Ramos (cell line): ENCODE measurements around the gene TREM1.

Experiments used
- in situ Hi-C: fragments of 300-500 bp; cut with MboI; formaldehyde crosslinking; loops from one replicate; pipeline ENCODE4 v1.14.3; 2022; ENCODE audit warnings: low sequenced_read_pairs; ENCODE audit not compliant: unreplicated experiment

The TREM1 gene

GRCh38 chr6:41286544-41287346 is at the start of gene TREM1:
TSS of gene TREM1 (minus strand) at chr6:41286682. CDS start at chr6:41286655, 27 bp downstream.
- in situ Hi-C loops: no loop called here

GRCh38 chr6:41335943-41336342 is 49.5 kb upstream of the TREM1 start:
- in situ Hi-C loops: no loop called here

GRCh38 chr6:41335296-41335695 is 48.8 kb upstream of the TREM1 start, which contains the start of gene NCR2:
TSS of gene NCR2 (plus strand) at chr6:41335608. CDS start at chr6:41335877, 269 bp downstream.
- in situ Hi-C loops: no loop called here

- in situ Hi-C loops: no loop called here
Observed at GRCh38 chr6:41334482-41335040, 48.1 kb upstream of the TREM1 start.

- in situ Hi-C loops: no loop called here
Observed at GRCh38 chr6:41332842-41333736, 46.6 kb upstream of the TREM1 start.

- in situ Hi-C loops: no loop called here
Observed at GRCh38 chr6:41332241-41332640, 45.8 kb upstream of the TREM1 start.

- in situ Hi-C loops: no loop called here
Observed at GRCh38 chr6:41331401-41332150, 45.1 kb upstream of the TREM1 start.

- in situ Hi-C loops: no loop called here
Observed at GRCh38 chr6:41327177-41327576, 40.7 kb upstream of the TREM1 start.

- in situ Hi-C loops: no loop called here
Observed at GRCh38 chr6:41326092-41326491, 39.6 kb upstream of the TREM1 start.

- in situ Hi-C loops: no loop called here
Observed at GRCh38 chr6:41325446-41326066, 39.1 kb upstream of the TREM1 start.

- in situ Hi-C loops: loop anchor here (25.0 kb wide), 1 partner anchor 234 kb away; no protein-coding TSS in a partner anchor
Observed at GRCh38 chr6:41321183-41321582, 34.7 kb upstream of the TREM1 start.

- in situ Hi-C loops: loop anchor here (25.0 kb wide), 1 partner anchor 232 kb away; no protein-coding TSS in a partner anchor
Observed at GRCh38 chr6:41318654-41319565, 32.4 kb upstream of the TREM1 start.

- in situ Hi-C loops: loop anchor here (25.0 kb wide), 1 partner anchor 231 kb away; no protein-coding TSS in a partner anchor
Observed at GRCh38 chr6:41318261-41318653, 31.8 kb upstream of the TREM1 start.

- in situ Hi-C loops: loop anchor here (25.0 kb wide), 1 partner anchor 229 kb away; no protein-coding TSS in a partner anchor
Observed at GRCh38 chr6:41315943-41316620, 29.6 kb upstream of the TREM1 start.

- in situ Hi-C loops: loop anchor here (25.0 kb wide), 1 partner anchor 228 kb away; no protein-coding TSS in a partner anchor
Observed at GRCh38 chr6:41315203-41315602, 28.7 kb upstream of the TREM1 start.

GRCh38 chr6:41306187-41306854 is 19.8 kb upstream of the TREM1 start:
- in situ Hi-C loops: loop anchor here (25.0 kb wide), 1 partner anchor 219 kb away; no protein-coding TSS in a partner anchor

GRCh38 chr6:41302638-41303037 is 16.2 kb upstream of the TREM1 start:
- in situ Hi-C loops: loop anchor here (25.0 kb wide), 1 partner anchor 215 kb away; no protein-coding TSS in a partner anchor
